Measurements from ENCODE around the gene CCNC. TPM values are rescaled to one million over a fixed set of nuclear protein-coding genes. Genes with fewer than 3 reads are reported as not detected.

The CCNC gene
- total RNA-seq, 1 donor from 2014 or later: 29.9 TPM

- intact Hi-C loops (cut with DNase I): no loop called here
- no peak for TF ChIP-seq CTCF (IDR thresholded peaks at IDR 0.05)
- Histone ChIP-seq H3K9me3 (no peaks in the 10 kb centered on the region), H3K27ac (no peak overlapping the region), H3K4me1 (no peaks in the 10 kb centered on the region), H3K27me3 (no peaks in the 10 kb centered on the region), H3K4me3 (no peak overlapping the region), H3K36me3 (peaks cover 9 to 16% of the 10 kb centered on the region in 2 donors)
- DNase-seq (ENCODE audit: low spot score in 2 of 2): no peak
Observed at GRCh38 chr6:99560668-99561067, 7.8 kb downstream of the CCNC start.

DNA sequence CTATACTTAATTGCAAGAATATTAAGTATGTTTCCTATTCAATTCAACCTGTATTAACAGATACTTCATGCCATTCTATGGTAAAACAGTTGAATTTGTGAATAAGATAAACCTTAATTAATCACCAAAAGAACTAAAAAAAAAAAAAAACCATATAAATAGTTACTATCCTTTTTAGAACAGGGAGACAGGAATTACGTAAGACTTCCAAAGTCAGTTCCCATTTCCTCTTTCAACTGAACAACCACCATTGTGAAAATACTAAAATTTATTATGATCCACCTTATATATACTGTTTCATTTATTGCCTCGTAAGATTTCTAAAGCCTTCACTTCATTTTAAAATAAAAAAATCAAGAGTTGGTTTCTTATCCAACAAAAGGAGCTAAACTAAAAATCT is 9.4 kb downstream of the CCNC start:
- no peak for DNase-seq (ENCODE audit: low spot score in 2 of 2)
- Histone ChIP-seq H3K27ac (no peak overlapping the region), H3K4me3 (no peak overlapping the region), H3K36me3 (peaks cover 20 to 31% of the 10 kb centered on the region in 2 donors), H3K9me3 (no peaks in the 10 kb centered on the region), H3K4me1 (no peaks in the 10 kb centered on the region), H3K27me3 (no peaks in the 10 kb centered on the region)
- intact Hi-C loops (cut with DNase I): no loop called here
- no peak for TF ChIP-seq CTCF (IDR thresholded peaks at IDR 0.05)

- Histone ChIP-seq H3K27me3 (no peaks in the 10 kb centered on the region), H3K4me1 (no peaks in the 10 kb centered on the region), H3K9me3 (no peaks in the 10 kb centered on the region), H3K4me3 (no peak overlapping the region), H3K27ac (no peak overlapping the region), H3K36me3 (peaks cover 29 to 45% of the 10 kb centered on the region in 2 donors)
- no peak for DNase-seq (ENCODE audit: low spot score in 2 of 2)
- intact Hi-C loops (cut with DNase I): no loop called here
- TF ChIP-seq CTCF (IDR thresholded peaks at IDR 0.05): no peak
Observed at GRCh38 chr6:99553888-99554287, 14.6 kb downstream of the CCNC start.

- intact Hi-C loops (cut with DNase I): no loop called here
- Histone ChIP-seq H3K36me3 (peaks cover 32 to 56% of the 10 kb centered on the region in 2 donors), H3K27me3 (no peaks in the 10 kb centered on the region), H3K4me1 (no peaks in the 10 kb centered on the region), H3K9me3 (no peaks in the 10 kb centered on the region), H3K4me3 (no peak overlapping the region), H3K27ac (no peak overlapping the region)
- DNase-seq (ENCODE audit: low spot score in 2 of 2): no peak
- TF ChIP-seq CTCF (IDR thresholded peaks at IDR 0.05): no peak
Observed at GRCh38 chr6:99550046-99550748, 18.3 kb downstream of the CCNC start.

GRCh38 chr6:99548706-99549105 is 19.8 kb downstream of the CCNC start:
- peaks cover 26 to 50% of the 10 kb centered on the region in 2 donors for H3K36me3 ChIP-seq
- intact Hi-C loops (cut with DNase I): no loop called here

More at GRCh38 chr6:99548706-99549105, 19.8 kb downstream of the CCNC start:
- Histone ChIP-seq H3K27me3 (no peaks in the 10 kb centered on the region), H3K27ac (no peak overlapping the region), H3K9me3 (no peaks in the 10 kb centered on the region), H3K4me1 (no peaks in the 10 kb centered on the region), H3K4me3 (no peak overlapping the region)
- no peak for DNase-seq (ENCODE audit: low spot score in 2 of 2)
- TF ChIP-seq CTCF (IDR thresholded peaks at IDR 0.05): no peak
